Body of pancreas (tissue), 4 donors: Measurements from ENCODE around the gene KIF1B.

ENCODE experiments used
- CTCF ChIP-seq, 7 experiments: fragments of 450-650 bp in 4 of 7; fragments of 200-600 bp in 3 of 7; sonication (generic) in 3 of 7; IDR thresholded peaks; one replicate each; pipeline ENCODE4 v1.5.1; 2016 to 2019; ENCODE audit warnings: antibody characterized with exemption in 7 of 7
- POLR2A ChIP-seq, 3 donors: fragments of 450-650 bp; IDR thresholded peaks; one replicate each; pipeline ENCODE4 v1.6.1; 2016; ENCODE audit warnings: antibody characterized with exemption in 3 of 3, mild to moderate bottlenecking in 2 of 3

- TF ChIP-seq CTCF (IDR thresholded peaks at IDR 0.05) (no peak), POLR2A (IDR thresholded peaks at IDR 0.05) (no peak)
These were observed 219.5 kb downstream of the KIF1B start for GRCh38 chr1:10429868-10430215.
